ENCODE results near the gene GBF1.

- TF ChIP-seq EZH2 (IDR thresholded peaks at IDR 0.05; ENCODE audit: borderline replicate concordance) (no peak), CTCF (IDR thresholded peaks at IDR 0.05; ENCODE audit: poor library complexity) (no peak)
Observed at GRCh38 chr10:102267748-102268147, 22.4 kb downstream of the GBF1 start.

All from hepatocyte (in vitro differentiated cells).